ENCODE measurements around the gene BCAS3.

The BCAS3 gene

GRCh38 chr17:61400066-61400716, 722.5 kb downstream of the BCAS3 start:
- H3K4me3 ChIP-seq (ENCODE audit: low read length) = no peak overlapping the region
- no peak for TF ChIP-seq CTCF (IDR thresholded peaks at IDR 0.05; ENCODE audit: insufficient read depth, low read depth, low read length, missing control alignments)
- no peak for DNase-seq (ENCODE audit: low read depth)

- no peak for TF ChIP-seq CTCF (IDR thresholded peaks at IDR 0.05; ENCODE audit: insufficient read depth, low read depth, low read length, missing control alignments)
- H3K4me3 ChIP-seq (ENCODE audit: low read length) = no peak overlapping the region
- no peak for DNase-seq (ENCODE audit: low read depth)
These were observed 723.2 kb downstream of the BCAS3 start for GRCh38 chr17:61400717-61401388.

GRCh38 chr17:61401389-61402072, 723.9 kb downstream of the BCAS3 start:
- TF ChIP-seq CTCF (IDR thresholded peaks at IDR 0.05; ENCODE audit: insufficient read depth, low read depth, low read length, missing control alignments) = no peak
- DNase-seq (ENCODE audit: low read depth) = no peak
- H3K4me3 ChIP-seq (ENCODE audit: low read length) = no peak overlapping the region

- DNase-seq (ENCODE audit: low read depth) = no peak
- H3K4me3 ChIP-seq (ENCODE audit: low read length) = no peak overlapping the region
- no peak for TF ChIP-seq CTCF (IDR thresholded peaks at IDR 0.05; ENCODE audit: insufficient read depth, low read depth, low read length, missing control alignments)
These were observed 724.5 kb downstream of the BCAS3 start for GRCh38 chr17:61402073-61402541.

GRCh38 chr17:61402978-61403800, 725.5 kb downstream of the BCAS3 start:
- no peak overlapping the region for H3K4me3 ChIP-seq (ENCODE audit: low read length)
- no peak for TF ChIP-seq CTCF (IDR thresholded peaks at IDR 0.05; ENCODE audit: insufficient read depth, low read depth, low read length, missing control alignments)
- no peak for DNase-seq (ENCODE audit: low read depth)

- no peak for TF ChIP-seq CTCF (IDR thresholded peaks at IDR 0.05; ENCODE audit: insufficient read depth, low read depth, low read length, missing control alignments)
- DNase-seq (ENCODE audit: low read depth) = peak; percentile 90
- H3K4me3 ChIP-seq (ENCODE audit: low read length) = no peak overlapping the region
These were observed 726.4 kb downstream of the BCAS3 start for GRCh38 chr17:61403801-61404662.
